ENCODE measurements around the gene KASH5. TPM values are rescaled to one million over a fixed set of nuclear protein-coding genes. Genes with fewer than 3 reads are reported as not detected.
A peak's percentile ranks its signal among the peaks of the same experiment; 100 is the strongest.

KASH5 gene
- total and polyA plus RNA-seq, 2 experiments from 2014 or later, result 0.44 TPM; not detected in 1

DNA sequence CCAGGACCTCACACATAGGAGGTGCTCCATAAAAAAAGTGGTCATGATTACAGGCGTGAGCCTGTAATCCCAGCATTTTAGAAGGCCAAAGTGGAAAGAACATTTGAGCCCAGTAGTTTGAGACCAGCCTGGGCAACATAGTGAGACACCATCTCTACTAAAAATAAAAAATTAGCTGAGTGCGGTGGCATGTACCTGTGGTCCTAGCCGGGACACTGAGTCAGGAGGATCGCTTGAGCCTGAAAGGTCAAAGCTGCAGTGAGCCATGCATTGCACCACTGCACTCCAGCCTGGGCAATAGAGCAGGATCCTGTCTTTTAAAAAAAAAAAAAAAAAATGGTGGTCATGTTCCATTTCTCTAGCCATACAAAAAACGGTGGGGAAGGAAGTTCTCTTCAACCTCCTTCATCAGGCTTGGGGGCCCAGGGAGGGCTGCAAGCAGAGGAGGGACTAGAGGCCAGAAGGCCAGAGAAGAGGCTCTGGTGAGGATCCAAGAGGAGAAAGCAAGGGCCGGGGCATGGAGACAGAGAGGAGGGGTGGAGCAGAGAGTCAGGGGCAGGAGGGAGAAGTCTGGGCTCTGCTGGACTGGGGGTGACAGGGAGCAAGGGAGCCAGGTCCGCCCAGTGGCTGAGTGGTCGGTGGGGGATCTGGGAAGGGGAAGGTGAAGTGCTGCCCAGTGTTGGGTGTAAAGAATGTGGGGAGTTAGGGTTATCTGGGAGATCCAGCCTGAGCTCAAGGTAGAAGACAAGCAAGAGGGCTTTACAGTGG is 8.9 kb downstream of the KASH5 start:
- Histone ChIP-seq H3K27me3 (ENCODE audit: insufficient read depth) (no peaks in the 10 kb centered on the region), H3K4me2 (no peak overlapping the region), H3K4me3 (no peak overlapping the region), H3K27ac (ENCODE audit: low read depth) (no peak overlapping the region), H3F3A (replicated peaks; ENCODE audit: low read depth) (no peaks in the 10 kb centered on the region), H2AFZ (no peak overlapping the region), H3K36me3 (ENCODE audit: insufficient read depth) (no peaks in the 10 kb centered on the region), H3K9me2 (ENCODE audit: insufficient read depth) (0 out of 2 replicates have a peak, but pooled peaks cover under 1% of the 10 kb centered on the region), H3K4me1 (ENCODE audit: insufficient read depth) (no peaks in the 10 kb centered on the region; the same call in 1 of the 2 replicates), H3K79me2 (replicated peaks; ENCODE audit: insufficient read depth) (no peaks in the 10 kb centered on the region), H4K20me1 (replicated peaks; ENCODE audit: insufficient read depth) (no peaks in the 10 kb centered on the region)
- H3K4me3 Mint-ChIP-seq, result no peak overlapping the region
- H3K9me3 Mint-ChIP-seq, result no peaks in the 10 kb centered on the region
- ATAC-seq, result no peak
- H3K27ac Mint-ChIP-seq, result no peak overlapping the region
- DNase-seq (ENCODE audit: low spot score), result no peak
- H3K4me1 Mint-ChIP-seq, result peaks cover 32% of the 10 kb centered on the region
- no peaks in the 10 kb centered on the region for H3K36me3 Mint-ChIP-seq (ENCODE audit: low read depth)
- TF ChIP-seq, protein P1, sequence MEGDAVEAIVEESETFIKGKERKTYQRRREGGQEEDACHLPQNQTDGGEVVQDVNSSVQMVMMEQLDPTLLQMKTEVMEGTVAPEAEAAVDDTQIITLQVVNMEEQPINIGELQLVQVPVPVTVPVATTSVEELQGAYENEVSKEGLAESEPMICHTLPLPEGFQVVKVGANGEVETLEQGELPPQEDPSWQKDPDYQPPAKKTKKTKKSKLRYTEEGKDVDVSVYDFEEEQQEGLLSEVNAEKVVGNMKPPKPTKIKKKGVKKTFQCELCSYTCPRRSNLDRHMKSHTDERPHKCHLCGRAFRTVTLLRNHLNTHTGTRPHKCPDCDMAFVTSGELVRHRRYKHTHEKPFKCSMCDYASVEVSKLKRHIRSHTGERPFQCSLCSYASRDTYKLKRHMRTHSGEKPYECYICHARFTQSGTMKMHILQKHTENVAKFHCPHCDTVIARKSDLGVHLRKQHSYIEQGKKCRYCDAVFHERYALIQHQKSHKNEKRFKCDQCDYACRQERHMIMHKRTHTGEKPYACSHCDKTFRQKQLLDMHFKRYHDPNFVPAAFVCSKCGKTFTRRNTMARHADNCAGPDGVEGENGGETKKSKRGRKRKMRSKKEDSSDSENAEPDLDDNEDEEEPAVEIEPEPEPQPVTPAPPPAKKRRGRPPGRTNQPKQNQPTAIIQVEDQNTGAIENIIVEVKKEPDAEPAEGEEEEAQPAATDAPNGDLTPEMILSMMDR (conservative IDR thresholded peaks at IDR 0.05; ENCODE audit: low read depth in 2 of 2), result no peak
- TF ChIP-seq JUNB (IDR thresholded peaks at IDR 0.05; ENCODE audit: unreplicated experiment) (no peak), EZH2 (IDR thresholded peaks at IDR 0.05; ENCODE audit: low read depth, unreplicated experiment) (no peak), POLR2AphosphoS5 (IDR thresholded peaks at IDR 0.05; ENCODE audit: low read depth) (no peak), CREB1 (CRISPR knock-in tag; IDR thresholded peaks at IDR 0.05; ENCODE audit: low read depth) (no peak)
- peaks cover 24% of the 10 kb centered on the region for H3K27me3 Mint-ChIP-seq (ENCODE audit: insufficient read depth, low read depth, poor library complexity)

DNA sequence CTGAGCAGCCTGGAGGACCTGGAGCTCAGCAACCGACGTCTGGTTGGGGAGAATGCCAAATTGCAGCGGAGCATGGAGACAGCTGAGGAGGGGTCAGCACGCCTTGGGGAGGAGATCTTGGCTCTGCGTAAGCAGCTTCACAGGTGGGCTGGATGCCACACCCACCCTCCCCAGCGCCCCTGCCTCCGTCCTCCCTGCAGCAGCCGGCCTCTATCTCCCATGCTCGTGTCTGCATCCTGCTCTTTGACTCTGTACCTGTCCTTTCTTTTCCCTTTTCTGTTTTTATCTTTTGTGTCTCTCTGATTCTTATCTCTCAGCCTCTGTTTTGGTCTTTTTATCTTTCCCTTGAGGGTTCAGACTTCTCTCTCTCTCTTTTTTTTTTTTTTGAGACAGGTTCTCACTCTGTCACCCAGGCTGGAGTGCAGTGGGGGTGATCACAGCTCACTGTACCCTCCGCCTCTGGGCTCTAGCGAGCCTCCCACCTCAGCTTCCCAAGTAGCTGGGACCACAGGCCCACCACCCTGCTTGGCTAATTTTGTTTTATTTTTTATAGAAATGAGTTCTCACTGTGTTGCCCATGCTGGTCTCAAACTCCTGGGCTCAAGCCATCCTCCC is 10.1 kb downstream of the KASH5 start:
- H3K36me3 ChIP-seq (ENCODE audit: insufficient read depth), result no peaks in the 10 kb centered on the region
- no peaks in the 10 kb centered on the region for H3K27me3 ChIP-seq (ENCODE audit: insufficient read depth)
- no peak overlapping the region for H3K4me3 ChIP-seq
- H3K4me1 Mint-ChIP-seq, result peaks cover 33% of the 10 kb centered on the region
- no peaks in the 10 kb centered on the region for H4K20me1 ChIP-seq (replicated peaks; ENCODE audit: insufficient read depth)
- peak overlapping the region; percentile 81; the same call in 1 of the 2 replicates for H2AFZ ChIP-seq
- H3K27ac ChIP-seq (ENCODE audit: low read depth), result no peak overlapping the region
- no peaks in the 10 kb centered on the region for H3K9me3 Mint-ChIP-seq
- peaks cover 20% of the 10 kb centered on the region for H3K27me3 Mint-ChIP-seq (ENCODE audit: insufficient read depth, low read depth, poor library complexity)
- ATAC-seq (no peak), DNase-seq (ENCODE audit: low spot score) (no peak)
- H3K36me3 Mint-ChIP-seq (ENCODE audit: low read depth), result no peaks in the 10 kb centered on the region
- H3F3A ChIP-seq (replicated peaks; ENCODE audit: low read depth), result 0 out of 2 replicates have a peak, but pooled peaks cover 5% of the 10 kb centered on the region
- H3K4me1 ChIP-seq (ENCODE audit: insufficient read depth), result peaks cover 6% of the 10 kb centered on the region; the same call in 1 of the 2 replicates
- no peak overlapping the region for H3K27ac Mint-ChIP-seq
- no peaks in the 10 kb centered on the region for H3K79me2 ChIP-seq (replicated peaks; ENCODE audit: insufficient read depth)
- no peak overlapping the region for H3K4me2 ChIP-seq
- no peak overlapping the region; the same call in 2 of the 3 replicates for H3K4me3 Mint-ChIP-seq
- 0 out of 2 replicates have a peak, but pooled peaks cover 3% of the 10 kb centered on the region for H3K9me2 ChIP-seq (ENCODE audit: insufficient read depth)
- TF ChIP-seq, protein P2, sequence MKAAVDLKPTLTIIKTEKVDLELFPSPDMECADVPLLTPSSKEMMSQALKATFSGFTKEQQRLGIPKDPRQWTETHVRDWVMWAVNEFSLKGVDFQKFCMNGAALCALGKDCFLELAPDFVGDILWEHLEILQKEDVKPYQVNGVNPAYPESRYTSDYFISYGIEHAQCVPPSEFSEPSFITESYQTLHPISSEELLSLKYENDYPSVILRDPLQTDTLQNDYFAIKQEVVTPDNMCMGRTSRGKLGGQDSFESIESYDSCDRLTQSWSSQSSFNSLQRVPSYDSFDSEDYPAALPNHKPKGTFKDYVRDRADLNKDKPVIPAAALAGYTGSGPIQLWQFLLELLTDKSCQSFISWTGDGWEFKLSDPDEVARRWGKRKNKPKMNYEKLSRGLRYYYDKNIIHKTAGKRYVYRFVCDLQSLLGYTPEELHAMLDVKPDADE (IDR thresholded peaks at IDR 0.05), result no peak
- no peak for TF ChIP-seq ZNF114 (CRISPR knock-in tag; IDR thresholded peaks at IDR 0.05)
- TF ChIP-seq JUNB (IDR thresholded peaks at IDR 0.05; ENCODE audit: unreplicated experiment), result no peak
- TF ChIP-seq ZNF331 (CRISPR knock-in tag; IDR thresholded peaks at IDR 0.05; ENCODE audit: low read depth), result no peak
- TF ChIP-seq, protein P3, sequence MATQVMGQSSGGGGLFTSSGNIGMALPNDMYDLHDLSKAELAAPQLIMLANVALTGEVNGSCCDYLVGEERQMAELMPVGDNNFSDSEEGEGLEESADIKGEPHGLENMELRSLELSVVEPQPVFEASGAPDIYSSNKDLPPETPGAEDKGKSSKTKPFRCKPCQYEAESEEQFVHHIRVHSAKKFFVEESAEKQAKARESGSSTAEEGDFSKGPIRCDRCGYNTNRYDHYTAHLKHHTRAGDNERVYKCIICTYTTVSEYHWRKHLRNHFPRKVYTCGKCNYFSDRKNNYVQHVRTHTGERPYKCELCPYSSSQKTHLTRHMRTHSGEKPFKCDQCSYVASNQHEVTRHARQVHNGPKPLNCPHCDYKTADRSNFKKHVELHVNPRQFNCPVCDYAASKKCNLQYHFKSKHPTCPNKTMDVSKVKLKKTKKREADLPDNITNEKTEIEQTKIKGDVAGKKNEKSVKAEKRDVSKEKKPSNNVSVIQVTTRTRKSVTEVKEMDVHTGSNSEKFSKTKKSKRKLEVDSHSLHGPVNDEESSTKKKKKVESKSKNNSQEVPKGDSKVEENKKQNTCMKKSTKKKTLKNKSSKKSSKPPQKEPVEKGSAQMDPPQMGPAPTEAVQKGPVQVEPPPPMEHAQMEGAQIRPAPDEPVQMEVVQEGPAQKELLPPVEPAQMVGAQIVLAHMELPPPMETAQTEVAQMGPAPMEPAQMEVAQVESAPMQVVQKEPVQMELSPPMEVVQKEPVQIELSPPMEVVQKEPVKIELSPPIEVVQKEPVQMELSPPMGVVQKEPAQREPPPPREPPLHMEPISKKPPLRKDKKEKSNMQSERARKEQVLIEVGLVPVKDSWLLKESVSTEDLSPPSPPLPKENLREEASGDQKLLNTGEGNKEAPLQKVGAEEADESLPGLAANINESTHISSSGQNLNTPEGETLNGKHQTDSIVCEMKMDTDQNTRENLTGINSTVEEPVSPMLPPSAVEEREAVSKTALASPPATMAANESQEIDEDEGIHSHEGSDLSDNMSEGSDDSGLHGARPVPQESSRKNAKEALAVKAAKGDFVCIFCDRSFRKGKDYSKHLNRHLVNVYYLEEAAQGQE (IDR thresholded peaks at IDR 0.05; ENCODE audit: unreplicated experiment), result no peak
- no peak for TF ChIP-seq EZH2 (IDR thresholded peaks at IDR 0.05; ENCODE audit: low read depth, unreplicated experiment)

Measured in GM23338 (cell line).